NCI-H1105 treated with DMSO at 0.1 percent for 48 hours (cell line): ENCODE data around the gene KCNN1.
"Not testable (repeated sequence)": the region's sequence is repeated elsewhere in the genome, so short reads cannot be mapped to it uniquely, and the experiment has no call there.

Experiments used
- DNase-seq: peaks from one replicate; lab custom pipeline; 2025; lab: John Stamatoyannopoulos, UW

Gene KCNN1

DNA sequence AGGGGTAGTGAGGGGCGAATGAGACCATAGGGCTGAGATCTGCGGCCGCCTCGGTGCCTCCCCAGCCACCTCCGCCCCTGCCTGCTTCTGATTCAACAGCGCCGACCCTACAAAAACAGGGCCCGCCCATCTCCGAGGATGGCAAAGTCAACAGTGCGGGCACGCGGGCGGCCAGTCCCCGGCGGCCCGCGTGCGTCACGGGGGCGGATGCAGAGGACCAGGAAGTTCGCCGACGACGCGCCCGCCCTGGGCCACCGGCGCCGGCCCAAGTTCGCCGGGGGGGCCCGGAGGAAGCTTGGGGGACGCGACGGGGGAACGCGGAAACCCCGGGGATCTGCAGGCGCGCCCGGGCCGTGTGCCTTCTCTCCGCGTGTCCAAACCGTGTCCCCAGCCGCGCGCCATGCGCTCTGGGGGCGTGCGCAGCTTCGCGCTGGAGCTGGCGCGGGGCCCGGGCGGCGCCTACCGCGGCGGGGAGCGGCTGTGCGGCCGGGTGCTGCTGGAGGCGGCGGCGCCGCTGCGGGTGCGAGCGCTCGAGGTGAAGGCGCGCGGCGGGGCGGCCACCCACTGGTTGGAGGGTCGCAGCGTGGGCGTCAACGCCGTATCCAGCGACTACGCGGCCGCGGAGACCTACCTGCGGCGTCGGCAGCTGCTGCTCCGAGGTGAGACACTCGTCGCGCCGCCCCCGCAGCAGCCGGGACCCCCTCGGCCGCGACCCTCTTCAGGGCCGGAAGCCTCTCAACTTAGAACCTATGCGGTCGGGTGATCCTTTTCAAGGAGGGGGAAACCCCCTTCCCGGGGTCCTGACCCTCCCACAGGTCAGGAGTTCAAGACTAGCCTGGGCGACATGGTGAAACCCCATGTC is 34.2 kb downstream of the KCNN1 start:
- peak; percentile 53 for DNase-seq

DNA sequence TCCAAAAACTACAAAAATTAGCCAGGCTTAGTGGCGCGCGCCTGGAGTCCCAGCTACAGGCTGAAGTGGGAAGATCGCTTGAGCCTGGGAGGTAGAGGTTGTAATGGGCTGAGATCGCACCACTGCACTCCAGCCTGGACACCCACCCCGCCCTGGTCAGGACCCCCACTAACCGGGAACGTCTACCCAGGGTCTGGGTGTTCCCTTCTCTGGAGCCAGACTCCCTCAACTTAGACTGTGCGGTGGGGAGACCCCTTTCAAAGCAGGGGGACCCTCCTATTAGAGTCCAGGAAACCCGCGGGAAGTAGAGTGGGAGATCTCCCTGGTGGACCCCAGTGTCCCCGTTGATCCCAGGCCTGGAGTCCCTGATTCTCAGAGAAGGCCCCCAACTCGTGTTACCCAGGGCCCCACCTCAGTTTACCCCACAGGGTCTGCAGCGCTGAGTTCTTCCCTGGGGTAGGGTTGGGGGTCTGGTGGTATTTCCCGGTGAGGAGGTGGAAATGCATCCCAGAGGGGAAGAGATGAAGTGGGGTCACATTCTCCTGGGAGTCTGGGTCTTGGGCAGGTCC is 35.0 kb downstream of the KCNN1 start:
- DNase-seq = no peak

DNA sequence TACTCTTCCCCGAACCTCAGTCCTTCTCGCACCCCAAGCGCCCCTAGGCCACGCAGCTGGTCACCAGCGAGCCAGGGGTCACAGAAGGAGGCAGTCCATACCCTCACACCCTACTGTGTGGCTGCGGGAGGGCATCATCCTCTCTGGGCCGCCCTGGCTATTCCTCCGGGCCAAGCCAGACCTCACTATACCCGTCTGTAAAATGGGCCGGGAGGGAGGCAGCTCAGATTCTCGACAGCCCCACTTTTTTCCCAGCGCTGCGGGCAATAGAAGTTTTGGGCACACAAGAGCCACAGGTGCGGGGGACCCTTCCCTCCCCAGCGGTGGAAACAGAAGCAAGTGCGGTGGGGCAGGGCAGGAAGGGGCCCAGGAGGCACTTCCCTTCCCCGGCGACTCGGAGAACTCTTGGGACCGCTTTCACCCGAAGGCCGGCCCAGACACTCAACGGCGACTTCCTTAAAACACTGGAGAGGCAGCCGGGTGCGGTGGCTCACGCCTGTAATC is 35.5 kb downstream of the KCNN1 start:
- no peak for DNase-seq

DNA sequence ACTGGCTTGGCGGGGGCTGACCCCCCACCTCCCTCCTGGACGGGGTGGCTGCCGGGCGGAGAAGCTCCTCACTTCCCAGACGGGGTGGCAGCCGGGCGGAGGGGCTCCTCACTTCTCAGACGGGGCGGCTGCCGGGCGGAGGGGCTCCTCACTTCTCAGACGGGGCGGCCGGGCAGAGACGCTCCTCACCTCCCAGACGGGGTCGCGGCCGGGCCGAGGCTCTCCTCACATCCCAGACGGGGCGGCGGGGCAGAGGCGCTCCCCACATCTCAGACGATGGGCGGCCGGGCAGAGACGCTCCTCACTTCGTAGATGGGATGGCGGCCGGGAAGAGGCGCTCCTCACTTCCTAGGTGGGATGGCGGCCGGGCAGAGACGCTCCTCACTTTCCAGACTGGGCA is 38.8 kb downstream of the KCNN1 start:
- DNase-seq = not testable (repeated sequence)

DNA sequence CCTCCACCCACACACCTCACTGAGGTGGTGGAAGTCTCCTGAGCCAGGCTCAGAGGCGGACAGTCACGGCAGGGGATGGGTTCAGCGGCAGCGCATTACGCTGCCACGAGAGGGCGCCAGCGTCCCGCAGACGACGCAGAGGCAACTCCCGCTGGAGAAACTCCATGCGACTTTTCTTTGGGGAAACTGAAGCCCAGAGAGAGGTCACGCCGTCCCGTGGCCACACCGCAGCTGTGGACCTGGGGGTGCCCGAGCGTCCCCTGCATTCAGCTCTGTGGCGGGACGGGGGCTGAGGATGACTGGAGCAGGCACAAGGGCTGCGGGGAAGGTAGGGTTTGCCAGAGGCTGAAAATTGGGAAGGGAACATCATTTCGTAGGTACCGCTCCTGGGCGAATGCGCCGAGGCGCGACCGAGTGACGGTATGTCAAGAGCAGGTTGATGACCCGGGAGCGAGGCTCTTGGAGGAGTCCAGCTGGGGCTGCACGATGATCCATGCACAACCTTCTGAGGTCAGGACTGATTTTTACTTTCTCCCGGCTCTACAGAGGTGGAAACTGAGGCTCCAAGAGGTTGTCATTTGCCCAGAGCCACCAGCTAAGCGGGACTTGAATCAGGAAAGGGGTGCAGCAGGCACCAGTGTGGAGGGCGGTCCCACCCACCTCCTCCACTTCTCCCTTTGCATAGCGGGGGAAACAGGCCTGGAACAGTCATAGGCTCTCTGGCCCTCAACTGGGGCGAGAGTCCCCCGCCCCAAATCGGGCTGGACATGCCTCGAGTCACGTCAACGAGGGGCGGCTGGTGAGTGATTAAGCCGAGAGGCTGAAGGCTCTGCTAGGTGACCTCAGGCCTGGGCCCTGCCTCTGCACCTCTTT is 40.4 kb downstream of the KCNN1 start:
- DNase-seq = peak; percentile 69

DNA sequence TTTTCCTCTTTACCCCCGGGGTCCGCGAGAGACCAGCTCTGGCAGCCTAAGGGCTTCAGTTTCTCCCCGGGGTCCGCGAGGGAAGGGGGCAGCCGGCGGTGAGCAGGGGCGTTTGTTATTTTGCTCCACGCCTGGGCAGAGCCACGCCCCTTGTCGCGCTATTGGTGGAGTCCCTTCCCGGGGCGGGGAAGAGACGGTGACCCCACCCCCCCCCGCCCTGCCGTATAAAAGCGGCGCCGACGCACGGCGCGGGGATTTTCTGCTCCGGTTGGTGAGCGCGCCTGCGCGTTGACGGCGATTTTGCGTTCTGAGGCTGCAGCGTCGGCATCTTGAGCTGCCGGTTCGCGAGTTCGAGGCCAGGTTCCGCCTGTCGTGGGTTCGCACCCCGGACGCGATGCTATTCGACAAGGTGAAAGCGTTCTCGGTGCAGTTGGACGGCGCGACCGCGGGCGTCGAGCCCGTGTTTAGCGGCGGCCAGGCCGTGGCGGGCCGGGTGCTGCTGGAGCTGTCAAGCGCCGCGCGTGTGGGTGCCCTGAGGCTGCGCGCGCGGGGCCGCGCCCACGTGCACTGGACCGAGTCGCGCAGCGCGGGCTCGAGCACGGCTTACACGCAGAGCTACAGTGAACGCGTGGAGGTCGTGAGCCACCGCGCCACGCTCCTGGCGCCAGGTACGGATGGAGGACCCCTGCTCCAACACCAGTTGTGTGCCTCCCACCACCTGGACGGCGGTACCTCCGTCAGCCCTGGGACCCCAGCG is 41.2 kb downstream of the KCNN1 start, which contains the start of gene ARRDC2:
Gene ARRDC2, plus strand, starts transcription at position 254 of the 757 bp plus-strand sequence. Its CDS starts 141 bp downstream, at position 395.
- DNase-seq = peak; percentile 83

DNA sequence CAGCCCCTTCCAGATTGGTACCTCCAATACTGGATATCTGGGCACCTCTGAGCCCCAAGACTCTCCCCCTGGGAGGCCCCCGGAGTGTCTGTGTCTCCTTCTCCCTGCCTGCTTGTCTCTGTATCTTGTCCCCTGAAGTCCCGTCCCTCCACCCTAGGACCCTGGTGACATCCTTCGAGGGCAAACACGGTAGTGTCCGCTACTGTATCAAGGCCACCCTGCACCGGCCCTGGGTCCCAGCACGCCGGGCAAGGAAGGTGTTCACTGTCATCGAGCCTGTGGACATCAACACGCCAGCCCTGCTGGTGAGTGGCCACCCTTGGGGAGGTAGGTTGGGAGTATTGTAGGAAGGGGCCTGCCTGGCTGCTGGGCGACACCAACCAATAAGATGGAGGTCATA is 41.9 kb downstream of the KCNN1 start:
- DNase-seq = no peak

DNA sequence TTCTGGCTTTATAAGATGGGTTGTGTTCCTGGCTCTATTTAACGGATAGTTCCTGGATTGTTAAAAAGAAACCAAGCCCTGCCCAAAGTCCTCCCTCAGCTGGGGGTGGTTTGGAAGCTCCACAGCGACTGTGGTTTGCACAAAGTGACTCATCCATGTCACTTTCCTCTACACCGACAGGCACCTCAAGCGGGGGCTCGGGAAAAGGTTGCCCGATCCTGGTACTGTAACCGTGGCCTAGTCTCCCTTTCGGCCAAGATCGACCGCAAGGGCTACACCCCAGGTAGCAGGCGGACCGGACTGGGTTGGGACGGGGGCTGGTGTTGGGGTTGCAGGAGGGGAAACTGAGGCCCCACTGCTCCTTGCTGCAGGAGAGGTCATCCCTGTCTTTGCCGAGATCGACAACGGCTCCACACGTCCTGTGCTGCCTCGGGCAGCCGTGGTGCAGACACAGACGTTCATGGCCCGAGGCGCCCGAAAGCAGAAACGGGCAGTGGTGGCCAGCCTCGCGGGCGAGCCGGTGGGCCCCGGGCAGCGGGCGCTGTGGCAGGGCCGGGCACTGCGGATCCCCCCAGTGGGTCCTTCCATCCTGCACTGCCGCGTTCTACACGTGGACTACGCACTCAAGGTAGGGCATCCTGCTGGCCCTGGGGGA is 42.6 kb downstream of the KCNN1 start:
- no peak for DNase-seq

DNA sequence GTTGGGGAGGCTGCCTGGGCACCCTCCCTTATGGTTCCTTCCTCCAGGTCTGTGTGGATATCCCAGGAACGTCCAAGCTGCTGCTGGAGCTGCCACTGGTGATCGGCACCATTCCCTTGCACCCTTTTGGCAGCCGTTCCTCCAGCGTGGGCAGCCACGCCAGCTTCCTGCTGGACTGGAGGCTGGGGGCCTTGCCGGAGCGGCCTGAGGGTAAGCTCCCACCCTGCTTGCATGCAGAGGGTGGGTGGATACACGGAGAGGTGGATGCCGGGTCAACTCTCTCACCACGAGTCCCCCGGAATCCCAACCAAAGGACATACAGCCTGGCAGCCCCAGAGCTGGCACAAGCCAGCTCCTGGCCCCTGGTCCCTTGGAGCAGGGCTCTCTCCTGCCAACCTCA is 43.2 kb downstream of the KCNN1 start:
- DNase-seq = no peak

DNA sequence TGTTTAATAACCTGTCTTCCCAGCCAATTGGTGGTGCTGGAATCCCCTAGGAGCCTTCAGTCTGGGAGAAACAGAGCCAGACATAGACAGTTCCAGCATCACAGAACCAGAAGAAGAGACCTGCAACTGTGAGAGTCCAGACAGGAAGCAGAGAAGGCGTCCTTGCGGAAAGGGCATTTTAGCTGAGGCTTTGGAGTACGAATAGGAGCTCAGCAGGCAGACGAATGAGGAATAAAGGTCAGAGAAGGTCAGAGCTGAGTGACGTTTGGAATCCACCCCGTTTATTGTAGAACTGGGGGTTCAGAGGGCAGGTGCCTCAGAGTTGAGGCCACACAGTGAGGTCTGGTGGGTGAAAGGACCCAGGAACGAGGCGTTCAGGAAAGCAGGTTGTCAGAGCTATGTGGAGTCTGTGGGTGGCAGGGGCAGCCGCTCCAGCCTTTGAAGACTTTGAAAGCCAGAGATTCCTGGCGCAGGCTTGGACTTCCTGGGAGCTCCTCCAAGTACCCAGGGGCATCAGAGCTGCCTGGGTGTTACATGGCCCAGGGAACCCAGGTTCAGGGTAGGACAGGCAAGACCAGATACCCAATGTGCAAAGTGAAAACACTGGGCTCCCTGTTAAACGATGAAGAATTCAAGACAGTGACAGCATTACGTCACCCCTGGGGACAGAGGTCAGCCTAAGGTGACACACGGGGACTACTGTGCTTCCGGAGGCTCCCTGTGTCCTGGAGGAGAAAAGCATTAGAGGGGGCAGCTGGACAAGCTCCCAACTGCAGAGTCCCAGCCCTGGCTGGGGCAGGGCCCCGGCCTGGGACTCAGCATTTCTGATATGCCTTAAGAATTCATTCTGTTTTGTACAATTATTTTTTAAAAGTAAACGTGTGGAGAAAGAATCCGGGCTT is 46.6 kb downstream of the KCNN1 start:
- DNase-seq = no peak

DNA sequence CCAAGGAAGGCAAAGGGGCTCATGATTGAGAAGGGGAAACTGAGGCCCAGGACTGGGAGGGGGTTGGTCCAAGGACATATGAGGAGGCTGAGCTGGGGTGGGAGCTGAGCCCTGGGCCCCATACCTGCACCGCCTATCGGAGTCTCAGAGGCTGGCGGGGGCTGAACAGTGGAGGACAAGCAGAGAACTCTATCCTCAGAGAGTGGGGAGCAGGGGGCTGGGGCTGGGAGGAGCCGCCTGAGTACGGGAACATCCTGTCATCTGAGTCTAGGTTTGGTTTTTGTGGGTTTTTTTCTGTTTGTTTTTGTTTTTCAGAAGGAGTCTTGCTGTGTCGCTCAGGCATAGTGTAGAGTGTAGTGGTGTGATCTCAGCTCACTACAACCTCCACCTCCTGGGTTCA is 47.3 kb downstream of the KCNN1 start:
- DNase-seq = no peak

DNA sequence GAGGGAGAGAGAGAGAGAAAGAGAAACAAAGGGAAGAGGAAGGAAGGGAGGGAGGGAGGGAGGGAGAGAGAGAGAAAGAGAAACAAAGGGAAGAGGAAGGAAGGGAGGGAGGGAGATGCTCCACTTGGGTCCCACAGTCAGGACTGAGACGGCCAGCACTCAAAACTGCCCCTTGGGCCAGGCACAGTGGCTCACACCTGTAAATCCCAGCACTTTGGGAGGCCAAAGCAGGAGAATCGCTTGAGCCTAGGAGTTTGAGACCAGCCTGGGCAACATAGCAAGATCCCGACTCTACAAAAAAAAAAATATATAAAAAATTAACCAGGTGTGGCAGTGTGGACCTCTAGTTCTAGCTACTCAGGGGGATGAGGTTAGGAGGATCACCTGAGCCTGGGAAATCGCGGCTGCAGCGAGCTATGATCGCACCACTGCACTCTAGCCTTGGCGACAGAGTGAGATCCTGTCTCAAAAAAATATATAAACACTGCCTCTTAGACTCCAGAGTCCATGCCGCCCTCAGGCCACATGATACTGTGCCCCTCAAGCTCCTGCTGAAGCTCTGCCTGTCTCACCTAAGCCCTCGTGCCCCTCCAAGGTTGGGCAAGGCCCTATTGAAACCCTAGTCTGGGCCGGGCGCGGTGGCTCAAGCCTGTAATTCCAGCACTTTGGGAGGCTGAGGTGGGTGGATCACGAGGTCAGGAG is 49.5 kb downstream of the KCNN1 start:
- DNase-seq = no peak

DNA sequence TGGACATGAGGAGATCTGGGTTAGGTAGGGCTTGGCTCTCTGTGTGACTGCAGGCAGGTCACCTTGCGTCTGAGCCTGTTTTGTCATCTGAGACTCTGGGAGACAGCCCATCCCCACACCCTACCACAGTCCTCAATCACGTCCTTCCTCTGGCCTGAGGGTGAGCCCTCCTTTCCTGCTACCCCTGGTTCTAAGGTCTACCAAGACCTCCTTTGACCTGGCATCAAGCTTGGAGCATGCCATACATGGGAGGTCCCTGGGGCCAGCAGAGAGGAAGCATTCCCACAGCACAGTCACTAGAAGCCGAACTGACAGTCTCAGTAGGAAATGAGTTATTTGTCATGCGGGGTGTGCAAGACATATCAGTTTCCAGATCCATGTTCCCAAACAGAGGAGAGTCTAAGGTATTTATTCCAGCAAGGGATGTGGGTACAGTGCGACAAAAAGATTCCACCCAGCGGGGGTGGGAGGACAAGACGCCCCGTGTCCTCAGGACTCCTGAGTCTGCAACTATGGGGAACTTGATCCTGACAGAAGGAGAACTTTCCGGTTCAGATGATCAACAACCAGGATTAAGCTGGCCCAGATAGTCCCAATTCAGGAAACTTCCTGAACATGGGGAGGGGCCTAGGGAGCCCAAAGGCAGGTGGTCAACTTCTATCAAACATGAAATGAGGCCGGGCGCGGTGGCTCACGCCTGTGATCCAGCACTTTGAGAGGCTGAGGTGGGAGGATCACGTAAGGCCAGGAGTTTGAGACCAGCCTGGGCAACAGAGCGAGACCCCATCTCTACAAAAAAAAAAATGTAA is 50.6 kb downstream of the KCNN1 start:
- no peak for DNase-seq

DNA sequence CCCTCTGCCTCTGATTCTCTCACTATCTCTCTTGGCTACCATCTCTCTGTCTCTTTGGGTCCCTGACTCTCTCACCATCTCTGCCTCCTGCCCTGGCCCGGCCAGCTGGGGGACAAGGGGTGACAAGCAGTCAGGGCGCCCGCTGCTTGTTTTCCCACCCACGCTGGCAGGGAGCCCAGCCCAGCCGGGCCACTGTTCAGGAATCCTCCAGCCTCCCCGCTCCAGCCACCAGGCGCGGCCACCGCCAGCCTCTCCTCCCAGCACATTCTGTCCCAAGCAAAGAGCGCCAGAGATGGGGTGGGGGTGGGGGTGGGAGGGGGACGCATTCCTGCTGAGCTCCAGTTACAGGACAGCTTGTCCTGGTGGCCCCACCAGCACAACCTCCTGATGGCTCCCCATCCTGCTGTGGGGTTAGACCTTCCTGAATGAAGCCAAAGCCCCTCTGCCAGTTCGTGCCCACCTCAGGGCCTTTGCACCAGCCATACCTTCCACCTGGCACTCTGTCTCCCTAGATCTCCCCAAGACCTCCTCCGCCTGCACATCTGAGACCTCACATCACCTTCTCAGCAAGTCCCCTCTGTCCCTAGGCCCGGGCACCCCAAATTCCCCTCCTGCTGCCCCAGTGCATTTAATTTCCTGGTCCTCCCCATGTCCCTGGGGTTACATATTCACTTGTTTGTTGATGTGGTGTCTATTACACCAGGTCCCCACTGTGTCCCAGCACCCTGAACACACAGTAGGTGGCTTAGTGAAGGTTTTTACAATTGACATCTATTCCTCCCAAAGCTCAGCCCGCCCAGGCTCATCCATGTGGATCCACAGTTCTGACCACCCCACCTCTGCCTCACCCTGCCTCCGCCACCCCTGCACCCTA is 53.5 kb downstream of the KCNN1 start:
- DNase-seq = no peak

DNA sequence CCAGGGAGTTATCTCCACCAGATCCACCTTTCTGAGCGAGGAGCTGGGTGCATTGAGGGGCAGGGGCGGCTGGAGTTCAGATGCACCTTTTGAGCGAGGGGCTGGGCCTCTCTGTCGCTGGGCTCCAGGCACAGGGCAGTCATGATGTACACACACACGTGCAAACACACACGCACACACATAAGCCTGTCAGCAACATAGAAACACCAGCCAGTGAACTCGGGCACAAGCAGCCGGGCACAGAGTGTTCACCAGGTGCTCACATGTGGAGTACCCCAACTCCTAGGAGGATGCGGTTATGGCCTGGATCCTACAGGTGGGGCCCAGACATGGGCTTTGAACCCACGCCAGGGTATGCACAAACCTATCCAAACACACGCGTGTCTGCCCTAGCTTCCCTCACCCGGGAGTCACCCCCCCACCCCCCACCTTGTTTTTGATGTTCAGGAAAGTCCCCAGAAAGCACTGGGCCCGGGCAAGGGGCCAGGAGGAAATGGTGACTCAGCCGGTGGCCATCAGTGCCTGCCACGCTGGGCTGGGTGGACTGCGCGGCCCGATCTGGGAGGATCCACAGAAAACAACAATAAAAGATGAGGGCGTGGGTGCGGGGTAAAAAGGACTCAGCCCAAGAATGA is 54.3 kb downstream of the KCNN1 start:
- no peak for DNase-seq

DNA sequence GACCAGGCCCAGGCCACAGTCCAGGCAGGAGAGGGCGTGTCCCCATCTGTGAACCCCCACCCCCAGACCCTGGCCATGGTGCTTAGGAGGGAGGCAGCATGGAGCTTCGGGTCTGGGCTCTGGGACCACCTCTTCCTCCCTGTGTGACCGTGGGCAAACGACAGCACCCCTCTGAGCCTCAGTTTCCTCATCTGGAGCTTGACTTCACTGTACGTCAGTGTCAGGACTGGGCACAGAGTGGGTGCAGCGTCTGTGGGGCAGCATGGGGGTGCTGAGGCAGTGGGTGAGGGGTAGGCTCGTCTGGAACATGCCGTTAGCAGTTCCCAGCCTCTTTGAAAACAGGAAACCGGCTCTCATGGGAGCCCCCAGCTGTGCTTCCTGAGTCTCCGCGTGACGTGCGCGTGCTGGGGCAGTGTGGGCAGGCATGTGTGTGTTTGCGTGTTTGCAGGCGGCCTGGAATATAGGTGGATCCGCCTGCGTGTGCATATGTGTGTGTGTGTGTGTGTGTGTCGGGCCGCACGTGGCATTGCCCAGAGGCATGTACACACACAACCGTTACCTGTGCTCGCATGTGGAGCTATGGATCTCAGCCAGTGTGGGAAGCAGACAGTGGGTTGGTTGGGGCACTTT is 56.8 kb downstream of the KCNN1 start:
- DNase-seq = no peak

DNA sequence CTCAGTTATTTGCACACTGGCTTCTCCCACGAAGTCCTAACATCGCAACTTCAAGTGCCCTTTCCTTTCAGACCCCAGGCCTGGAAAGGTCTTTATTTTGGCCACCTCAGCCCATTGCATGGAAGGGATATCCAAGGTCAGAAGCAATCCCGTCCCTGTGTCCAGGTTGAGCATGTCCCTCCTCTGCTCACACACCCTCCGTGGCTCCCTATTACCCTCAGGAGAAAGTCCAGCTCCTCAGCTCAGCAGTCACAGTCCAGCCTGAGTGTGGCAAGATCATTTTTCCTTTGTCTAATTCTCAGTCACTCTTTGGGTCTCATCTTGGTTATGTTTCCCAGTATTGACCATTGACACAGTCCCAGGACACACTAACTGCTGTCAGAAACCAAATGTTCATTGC is 60.2 kb downstream of the KCNN1 start:
- DNase-seq = no peak
